Neuronal stem cell (in vitro differentiated cells): ENCODE data around the gene APP. TPM values are rescaled to one million over a fixed set of nuclear protein-coding genes. Genes with fewer than 3 reads are reported as not detected.

Source experiments
- DNase-seq: peaks from one replicate; pipeline ENCODE4 v3.0.0-alpha.2; 2013; ENCODE audit warnings: low spot score
- H2AFZ ChIP-seq: one replicate; pipeline ENCODE4 v1.6.1; 2013; ENCODE audit warnings: mild to moderate bottlenecking, low read length, inconsistent platforms
- H2AK5ac ChIP-seq: 2 replicates; pipeline ENCODE4 v1.6.1; 2013; ENCODE audit warnings: low read depth, mild to moderate bottlenecking, inconsistent platforms, low read length, moderate library complexity, mixed read lengths
- H2BK120ac ChIP-seq: 2 replicates; pipeline ENCODE4 v1.6.1; 2013; ENCODE audit warnings: low read depth, mild to moderate bottlenecking, inconsistent platforms, low read length, moderate library complexity, mixed read lengths
- H2BK12ac ChIP-seq: one replicate; pipeline ENCODE4 v1.6.1; 2013; ENCODE audit warnings: low read length, inconsistent platforms
- H2BK15ac ChIP-seq: 2 replicates; pipeline ENCODE4 v1.6.1; 2013; ENCODE audit warnings: mild to moderate bottlenecking, low read length, inconsistent platforms, mixed read lengths
- H2BK5ac ChIP-seq: one replicate; pipeline ENCODE4 v1.6.1; 2013; ENCODE audit warnings: inconsistent platforms, mild to moderate bottlenecking, low read length, moderate library complexity
- H3K14ac ChIP-seq: one replicate; pipeline ENCODE4 v1.6.1; 2013; ENCODE audit warnings: low read length, inconsistent platforms
- H3K18ac ChIP-seq: 2 replicates; pipeline ENCODE4 v1.6.1; 2013; ENCODE audit warnings: low read length, inconsistent platforms
- H3K23ac ChIP-seq: 2 replicates; pipeline ENCODE4 v1.6.1; 2013; ENCODE audit warnings: low read depth, mild to moderate bottlenecking, mixed read lengths, low read length, inconsistent platforms; ENCODE audit not compliant: poor library complexity
- H3K27ac ChIP-seq: replicated peaks from 3 replicates; pipeline ENCODE4 v1.5.1; 2013; ENCODE audit warnings: low read length, inconsistent platforms
- H3K27me3 ChIP-seq, 3 experiments: 2 replicates each; pipeline ENCODE4 v1.6.1; 2013; ENCODE audit warnings: low read length in 3 of 3, mild to moderate bottlenecking in 2 of 3, inconsistent platforms in 1 of 3, low read depth in 1 of 3, mixed read lengths in 1 of 3, moderate library complexity in 1 of 3; ENCODE audit not compliant: control insufficient read depth in 3 of 3, insufficient read depth in 3 of 3
- H3K36me3 ChIP-seq, 2 donors: replicated peaks in 1 of 2; 2 replicates each; pipeline ENCODE4 v1.6.1; 2013; ENCODE audit warnings: low read length in 2 of 2; ENCODE audit not compliant: control insufficient read depth in 2 of 2, insufficient read depth in 2 of 2
- H3K4ac ChIP-seq: 2 replicates; pipeline ENCODE4 v1.6.1; 2013; ENCODE audit warnings: inconsistent platforms, mild to moderate bottlenecking, low read length, moderate library complexity
- H3K4me1 ChIP-seq, 2 donors: 1 replicate in 1 of 2; 2 replicates in 1 of 2; pipeline ENCODE4 v1.6.1; 2013; ENCODE audit warnings: low read length in 2 of 2, low read depth in 1 of 2; ENCODE audit not compliant: control insufficient read depth in 2 of 2, insufficient read depth in 1 of 2
- H3K4me2 ChIP-seq: one replicate; pipeline ENCODE4 v1.6.1; 2013; ENCODE audit warnings: mild to moderate bottlenecking, low read length, inconsistent platforms; ENCODE audit not compliant: insufficient read depth, poor library complexity, severe bottlenecking
- H3K4me3 ChIP-seq, 2 donors: 2 replicates each; pipeline ENCODE4 v1.5.1; 2013; ENCODE audit warnings: low read length in 2 of 2, mild to moderate bottlenecking in 2 of 2, inconsistent platforms in 1 of 2, moderate library complexity in 1 of 2
- H3K79me1 ChIP-seq: one replicate; pipeline ENCODE4 v1.6.1; 2013; ENCODE audit warnings: low read depth, mild to moderate bottlenecking, inconsistent platforms, low read length, moderate library complexity
- H3K9ac ChIP-seq: one replicate; pipeline ENCODE4 v1.6.1; 2013; ENCODE audit warnings: mild to moderate bottlenecking, low read depth, low read length, inconsistent platforms; ENCODE audit not compliant: poor library complexity
- H3K9me3 ChIP-seq, 2 donors: replicated peaks in 1 of 2; 2 replicates each; pipeline versions ENCODE3 to v1.6.1; 2013; ENCODE audit warnings: low read length in 2 of 2, mild to moderate bottlenecking in 2 of 2, inconsistent platforms in 1 of 2, low read depth in 1 of 2, mixed read lengths in 1 of 2, moderate library complexity in 1 of 2; ENCODE audit not compliant: control insufficient read depth in 2 of 2, insufficient read depth in 1 of 2
- H4K8ac ChIP-seq: one replicate; pipeline ENCODE4 v1.6.1; 2013; ENCODE audit warnings: low read depth, mild to moderate bottlenecking, inconsistent platforms, low read length, moderate library complexity
- H4K91ac ChIP-seq: one replicate; pipeline ENCODE4 v1.6.1; 2013; ENCODE audit warnings: low read length, low read depth, mild to moderate bottlenecking, inconsistent platforms; ENCODE audit not compliant: poor library complexity
- WGBS, 2 donors: extraction: QIAGEN DNeasy Blood & Tissue Kit; methylation state at CpG; one replicate each; pipeline ENCODE4 v1.1.7; 2013; ENCODE audit warnings: missing lambda C conversion rate in 2 of 2, mixed read lengths in 1 of 2; ENCODE audit not compliant: insufficient read length in 2 of 2, insufficient replicate concordance in 1 of 2; ENCODE audit errors: extremely low coverage in 2 of 2; 5-methylcytosine and 5-hydroxymethylcytosine counted together
- small RNA-seq: library from polyadenylated mRNA; stranded (forward); fragments of <200 nt; extraction: miRNeasy Mini kit (QIAGEN cat#:217004); gene quantifications from one replicate; pipeline ENCODE3, GENCODE V24; 2013; ENCODE audit not compliant: insufficient read depth

APP gene

DNA sequence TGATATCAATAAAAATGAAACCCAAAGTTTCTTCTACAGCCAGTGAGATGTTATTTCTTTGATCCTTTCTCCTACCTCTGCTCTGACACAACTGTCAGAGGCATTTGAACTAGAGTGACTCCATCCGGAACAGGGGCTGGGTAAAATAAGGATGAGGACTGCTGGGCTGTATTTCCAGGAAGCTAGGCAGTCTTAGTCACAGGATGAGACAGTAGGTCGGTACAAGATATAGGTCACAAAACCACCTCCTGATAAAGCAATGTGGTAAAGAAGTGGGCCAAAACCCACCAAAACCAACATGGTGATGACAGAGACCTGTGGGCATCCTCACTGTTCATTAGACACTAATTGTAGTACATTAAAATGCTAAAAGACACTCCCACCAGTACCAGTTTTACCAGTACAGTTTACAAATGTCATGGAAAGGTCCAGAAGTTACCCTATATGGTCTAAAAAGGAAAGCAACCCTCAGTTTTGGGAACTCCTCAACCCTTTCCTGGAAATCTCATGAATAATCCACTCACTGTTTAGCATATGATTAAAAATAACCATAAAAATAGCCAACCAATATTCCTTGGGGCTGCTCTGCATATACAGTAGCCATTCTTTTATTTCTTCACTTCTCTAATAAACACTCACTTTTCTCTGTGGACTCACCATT lies 339.1 kb downstream of the APP start:
- no peaks in the 10 kb centered on the region for H3K79me1 ChIP-seq
- no CpG with 5 or more reads among the region's 2 CpGs for WGBS, 2 donors

More for the DNA sequence above, 339.1 kb downstream of the APP start:
- H3K9me3 ChIP-seq = peaks cover 0 to 7% of the 10 kb centered on the region in 2 donors
- H2AK5ac ChIP-seq = no peak overlapping the region
- no peak overlapping the region for H3K4me3 ChIP-seq
- H3K27ac ChIP-seq = no peak overlapping the region
- H3K9ac ChIP-seq = no peak overlapping the region
- H3K4ac ChIP-seq = no peak overlapping the region
- peaks cover 1 to 3% of the 10 kb centered on the region in 2 donors for H3K4me1 ChIP-seq
- H2AFZ ChIP-seq = no peak overlapping the region
- H2BK120ac ChIP-seq = no peak overlapping the region
- no peak overlapping the region for H4K91ac ChIP-seq
- H2BK5ac ChIP-seq = no peak overlapping the region
- no peak overlapping the region for H4K8ac ChIP-seq
- H3K36me3 ChIP-seq = no peaks in the 10 kb centered on the region
- no peak for DNase-seq
- H2BK15ac ChIP-seq = no peak overlapping the region
- no peak overlapping the region for H3K14ac ChIP-seq
- H3K23ac ChIP-seq = no peak overlapping the region
- no peaks in the 10 kb centered on the region for H3K27me3 ChIP-seq
- H3K18ac ChIP-seq = no peak overlapping the region
- H2BK12ac ChIP-seq = no peak overlapping the region
- H3K4me2 ChIP-seq = no peak overlapping the region

Small RNA genes within 50 kb of the gene (small RNA-seq; reads per million reads assigned to genes)
- gene RNU6-123P (not detected), gene RNU6-926P (not detected)
